Right lobe of liver (tissue), 6 donors: ENCODE measurements around the gene KRTAP19-1. TPM values are rescaled to one million over a fixed set of nuclear protein-coding genes. Genes with fewer than 3 reads are reported as not detected.

Experiments used
- ATAC-seq, 4 donors: fragments of 200-7000 bp; cut with Tn5 transposase; one replicate each; pipeline ENCODE4 v1.9.1; 2020; ENCODE audit warnings: mild to moderate bottlenecking in 4 of 4, moderate library complexity in 4 of 4
- DNase-seq, 3 donors: peaks; one replicate each; pipeline ENCODE4 v3.0.0-alpha.2; 2020
- H3K27ac ChIP-seq, 3 donors: fragments of 200-600 bp; one replicate each; pipeline ENCODE4 v1.8.0; 2022
- H3K27me3 ChIP-seq, 2 donors: fragments of 200-600 bp; one replicate each; pipeline ENCODE4 v1.8.0; 2022
- H3K36me3 ChIP-seq, 4 donors: fragments of 200-600 bp; sonication (generic) in 1 of 4; one replicate each; pipeline versions ENCODE4 v1.5.1 to v1.8.0; 2017 to 2022; ENCODE audit warnings: control low read depth in 1 of 4
- H3K4me1 ChIP-seq, 4 donors: fragments of 200-600 bp; sonication (generic) in 1 of 4; one replicate each; pipeline versions ENCODE4 v1.5.1 to v1.8.0; 2017 to 2022; ENCODE audit warnings: control low read depth in 1 of 4
- H3K4me3 ChIP-seq, 3 donors: fragments of 200-600 bp; one replicate each; pipeline ENCODE4 v1.8.0; 2022
- H3K9me3 ChIP-seq, 4 donors: fragments of 200-600 bp; sonication (generic) in 1 of 4; one replicate each; pipeline versions ENCODE4 v1.5.1 to v1.8.0; 2017 to 2022; ENCODE audit warnings: control low read depth in 1 of 4
- CTCF ChIP-seq, 4 donors: fragments of 200-600 bp in 3 of 4; fragments of 450-650 bp in 1 of 4; IDR thresholded peaks; one replicate each; pipeline versions ENCODE4 v1.5.1 to v1.8.0; 2016 to 2022; ENCODE audit warnings: antibody characterized with exemption in 4 of 4, mild to moderate bottlenecking in 2 of 4
- POLR2A ChIP-seq: fragments of 450-650 bp; IDR thresholded peaks from one replicate; pipeline ENCODE4 v1.6.1; 2017; ENCODE audit warnings: antibody characterized with exemption, mild to moderate bottlenecking
- WGBS: methylation state at CpG from one replicate; pipeline ENCODE4 v1.1.6; 2018; ENCODE audit warnings: low coverage, low lambda C conversion rate; ENCODE audit not compliant: insufficient coverage; ENCODE audit errors: missing lambda C conversion rate; 5-methylcytosine and 5-hydroxymethylcytosine counted together
- intact Hi-C, 2 donors: fragments of 100-400 bp; cut with DNase I; formaldehyde crosslinking; loops; one replicate each; pipeline versions ENCODE4 v1.11.2 to v1.14.1; 2022
- total RNA-seq, 6 experiments: library from RNA; depleted of rRNA in 2 of 6; stranded (reverse); fragments of >200 nt in 2 of 6; fragmentation: NEBNext Ultra II Directional in 3 of 6; extraction: Animal tissue kit (Norgen Biotek cat#: 25700) in 3 of 6; gene quantifications; one replicate each; pipeline versions ENCODE4 v1.1.0 to v1.2.4, GENCODE V29; 2016 to 2023
- donor health status: DM: no; HTN: yes; CAD: no.
- donor health status: DM: no; HTN: no; CAD: no.
- donor health status: DM: no; HTN: no; CAD: no.
- donor health status: DM: no; HTN: yes; CAD: no.
- donor health status: DM: no; HTN: yes; CAD: no.

Gene KRTAP19-1
- total RNA-seq, 6 experiments from 2014 or later: not detected

- no peak for TF ChIP-seq CTCF (IDR thresholded peaks at IDR 0.05)
- TF ChIP-seq POLR2A: no peak
- no peaks in the 10 kb centered on the region for H3K36me3 ChIP-seq
- ATAC-seq (no peak), DNase-seq (no peak)
- WGBS: 42% methylated on average over 3 of the region's 6 CpGs
- H3K4me1 ChIP-seq: no peaks in the 10 kb centered on the region
- intact Hi-C loops: no loop called here
- peaks cover 0 to 3% (median 0%) of the 10 kb centered on the region in 4 donors for H3K9me3 ChIP-seq
- H3K27ac ChIP-seq: no peak within 1 kb of the TSS
- H3K4me3 ChIP-seq: no peak within 1 kb of the TSS
- H3K27me3 ChIP-seq: no peaks in the 10 kb centered on the region
Measured at GRCh38 chr21:30502041-30502440, 21.9 kb upstream of the KRTAP19-1 start, which contains the start of gene KRTAP19-5. Gene KRTAP19-5, minus strand, starts transcription at chr21:30502141. Its CDS starts 51 bp downstream, at chr21:30502090.

- no peak for ATAC-seq
- TF ChIP-seq CTCF (IDR thresholded peaks at IDR 0.05): no peak
- TF ChIP-seq POLR2A: no peak
- intact Hi-C loops: no loop called here
- no peaks in the 10 kb centered on the region for H3K4me1 ChIP-seq
- no peak for DNase-seq
- no peaks in the 10 kb centered on the region for H3K9me3 ChIP-seq
- 51% methylated on average over 4 of the region's 4 CpGs for WGBS
- no peak within 1 kb of the TSS for H3K4me3 ChIP-seq
- H3K36me3 ChIP-seq: no peaks in the 10 kb centered on the region
- no peaks in the 10 kb centered on the region for H3K27me3 ChIP-seq
- H3K27ac ChIP-seq: no peak within 1 kb of the TSS
Measured at GRCh38 chr21:30497065-30497464, 16.9 kb upstream of the KRTAP19-1 start, which contains the start of gene KRTAP19-4. Gene KRTAP19-4, minus strand, starts transcription at chr21:30497165. Its CDS starts 55 bp downstream, at chr21:30497110.

GRCh38 chr21:30491963-30492428 lies 11.8 kb upstream of the KRTAP19-1 start, which contains the start of gene KRTAP19-3:
Gene KRTAP19-3, minus strand, starts transcription at chr21:30492013. Its CDS starts 56 bp downstream, at chr21:30491957.
- Histone ChIP-seq H3K4me3 (no peak within 1 kb of the TSS), H3K27ac (no peak within 1 kb of the TSS), H3K9me3 (no peaks in the 10 kb centered on the region), H3K36me3 (no peaks in the 10 kb centered on the region), H3K4me1 (no peaks in the 10 kb centered on the region), H3K27me3 (no peaks in the 10 kb centered on the region)
- ATAC-seq (no peak), DNase-seq (no peak)
- intact Hi-C loops: no loop called here
- TF ChIP-seq POLR2A (no peak), CTCF (IDR thresholded peaks at IDR 0.05) (no peak)
- WGBS: 59% methylated on average over 2 of the region's 2 CpGs

GRCh38 chr21:30487336-30487735 lies 7.2 kb upstream of the KRTAP19-1 start, which contains the start of gene KRTAP19-2:
Gene KRTAP19-2, minus strand, starts transcription at chr21:30487436. Its CDS starts 88 bp downstream, at chr21:30487348.
- no peak within 1 kb of the TSS for H3K27ac ChIP-seq
- no peaks in the 10 kb centered on the region for H3K27me3 ChIP-seq
- DNase-seq (no peak), ATAC-seq (no peak)
- TF ChIP-seq POLR2A: no peak
- 86% methylated on average over 1 of the region's 2 CpGs for WGBS
- intact Hi-C loops: no loop called here
- no peaks in the 10 kb centered on the region for H3K4me1 ChIP-seq
- H3K4me3 ChIP-seq: no peak within 1 kb of the TSS
- H3K36me3 ChIP-seq: no peaks in the 10 kb centered on the region
- no peaks in the 10 kb centered on the region for H3K9me3 ChIP-seq

GRCh38 chr21:30486180-30486579 lies 6.0 kb upstream of the KRTAP19-1 start:
- WGBS: 0% methylated on average over 1 of the region's 2 CpGs
- DNase-seq: no peak

More at GRCh38 chr21:30486180-30486579, 6.0 kb upstream of the KRTAP19-1 start:
- no peaks in the 10 kb centered on the region for H3K27me3 ChIP-seq
- no peaks in the 10 kb centered on the region for H3K36me3 ChIP-seq
- intact Hi-C loops: no loop called here
- no peak overlapping the region for H3K27ac ChIP-seq
- no peaks in the 10 kb centered on the region for H3K9me3 ChIP-seq
- no peaks in the 10 kb centered on the region for H3K4me1 ChIP-seq
- TF ChIP-seq POLR2A (no peak), CTCF (IDR thresholded peaks at IDR 0.05) (no peak)
- no peak overlapping the region for H3K4me3 ChIP-seq
- no peak for ATAC-seq
